H54 (cell line): ENCODE data around the gene NKIRAS1.
A peak's percentile ranks its signal among the peaks of the same experiment; 100 is the strongest.
"Not testable (repeated sequence)": the region's sequence is repeated elsewhere in the genome, so short reads cannot be mapped to it uniquely, and the experiment has no call there.

Source experiments
- DNase-seq: peaks from one replicate; pipeline ENCODE4 v3.0.0; 2011; ENCODE audit warnings: low spot score, mixed read lengths; ENCODE audit not compliant: insufficient read length
- FAIRE-seq: peaks from 3 replicates; lab custom pipeline; 2011; peaks lifted over from hg19 to GRCh38; lab: Jason Lieb, UNC
- POLR2A ChIP-seq: IDR thresholded peaks from 2 replicates; pipeline ENCODE4 v1.6.1; 2011; ENCODE audit warnings: low read depth, mild to moderate bottlenecking, low read length

NKIRAS1 gene

GRCh38 chr3:23926246-23926645, 9.5 kb upstream of the NKIRAS1 start:
- DNase-seq: no peak
- TF ChIP-seq POLR2A: no peak
- FAIRE-seq: no peak

- FAIRE-seq (no peak), DNase-seq (no peak)
Observed at GRCh38 chr3:23923786-23924185, 7.0 kb upstream of the NKIRAS1 start.

GRCh38 chr3:23921052-23921511, 4.3 kb upstream of the NKIRAS1 start:
- FAIRE-seq (no peak), DNase-seq (no peak)
- TF ChIP-seq POLR2A: no peak

More at GRCh38 chr3:23923786-23924185, 7.0 kb upstream of the NKIRAS1 start:
- TF ChIP-seq POLR2A: no peak

GRCh38 chr3:23920151-23920655, 3.4 kb upstream of the NKIRAS1 start:
- TF ChIP-seq POLR2A: no peak
- FAIRE-seq (peak; percentile 27), DNase-seq (no peak)

GRCh38 chr3:23919628-23920027, 2.8 kb upstream of the NKIRAS1 start:
- no peak for TF ChIP-seq POLR2A
- FAIRE-seq (no peak), DNase-seq (no peak)

- not testable (repeated sequence) for DNase-seq, FAIRE-seq
Observed at GRCh38 chr3:23918331-23918730, 1.5 kb upstream of the NKIRAS1 start.

GRCh38 chr3:23917679-23918303, 1.0 kb upstream of the NKIRAS1 start:
- FAIRE-seq, DNase-seq: not testable (repeated sequence)

- no peak for FAIRE-seq
- DNase-seq: no peak
- no peak for TF ChIP-seq POLR2A
Observed at GRCh38 chr3:23916152-23916885, 471 bp downstream of the NKIRAS1 start.

GRCh38 chr3:23915537-23916108, 1.2 kb downstream of the NKIRAS1 start:
- TF ChIP-seq POLR2A: no peak
- FAIRE-seq (peak; percentile 89), DNase-seq (no peak)

- DNase-seq: no peak
- no peak for TF ChIP-seq POLR2A
- no peak for FAIRE-seq
Observed at GRCh38 chr3:23913873-23914743, 2.7 kb downstream of the NKIRAS1 start.

- FAIRE-seq (no peak), DNase-seq (no peak)
- TF ChIP-seq POLR2A: no peak
Observed at GRCh38 chr3:23913182-23913581, 3.6 kb downstream of the NKIRAS1 start.

GRCh38 chr3:23912335-23912734, 4.5 kb downstream of the NKIRAS1 start:
- not testable (repeated sequence) for DNase-seq, FAIRE-seq

GRCh38 chr3:23911397-23911796, 5.4 kb downstream of the NKIRAS1 start:
- DNase-seq (no peak), FAIRE-seq (no peak)
- TF ChIP-seq POLR2A: no peak
